SK-N-SH (cell line): ENCODE measurements around the gene DPYSL4. TPM values are rescaled to one million over a fixed set of nuclear protein-coding genes. Genes with fewer than 3 reads are reported as not detected.

ENCODE experiments used
- CTCF ChIA-PET: fragments of 300-600, 350-600 bp; formaldehyde crosslinking; extraction: SDS; loops from one replicate; lab custom pipeline; 2021; lab: Yijun Ruan, JAX
- POLR2A ChIA-PET: fragments of 350-600 bp; sonication (Branson Sonifier 250); formaldehyde crosslinking; extraction: SDS; loops from one replicate; lab custom pipeline; 2020; ENCODE audit warnings: antibody characterized with exemption, inconsistent platforms; lab: Yijun Ruan, JAX
- DNase-seq: peaks from one replicate; pipeline ENCODE4 v3.0.0; 2012
- H2AFZ ChIP-seq: fragments of 200-600 bp; sonication (generic); 2 replicates; pipeline ENCODE4 v1.8.1; 2016; ENCODE audit warnings: antibody characterized with exemption, mild to moderate bottlenecking, low read depth
- H3F3A ChIP-seq: fragments of 200-600 bp; sonication (generic); replicated peaks from 2 replicates; pipeline ENCODE3; 2016; ENCODE audit warnings: antibody characterized with exemption, mild to moderate bottlenecking; ENCODE audit not compliant: insufficient read depth
- H3K27ac ChIP-seq, 2 experiments: fragments of 200-500 bp in 1 of 2; fragments of 200-600 bp in 1 of 2; sonication (Bioruptor generic) in 1 of 2; sonication (generic), shearing (Covaris generic) in 1 of 2; 2 replicates each; pipeline versions ENCODE4 v1.5.1 to v1.6.1; 2014 to 2016; ENCODE audit warnings: low read depth in 2 of 2, inconsistent platforms in 1 of 2, low read length in 1 of 2, mild to moderate bottlenecking in 1 of 2, mixed read lengths in 1 of 2
- H3K27me3 ChIP-seq: fragments of 200-600 bp; sonication (generic), shearing (Covaris generic); 2 replicates; pipeline ENCODE4 v1.6.1; 2016; ENCODE audit warnings: mixed run types; ENCODE audit not compliant: insufficient read depth
- H3K36me3 ChIP-seq, 2 experiments: fragments of 200-500 bp in 1 of 2; fragments of 200-600 bp in 1 of 2; sonication (Bioruptor generic) in 1 of 2; sonication (generic) in 1 of 2; replicated peaks in 1 of 2; 2 replicates each; pipeline versions ENCODE3 to v1.5.1; 2014 to 2016; ENCODE audit warnings: low read length in 1 of 2, mild to moderate bottlenecking in 1 of 2; ENCODE audit not compliant: insufficient read depth in 2 of 2, control insufficient read depth in 1 of 2
- H3K4me1 ChIP-seq, 2 experiments: fragments of 200-500 bp in 1 of 2; fragments of 200-600 bp in 1 of 2; sonication (Bioruptor generic) in 1 of 2; sonication (generic), shearing (Covaris generic) in 1 of 2; 2 replicates each; pipeline versions ENCODE4 v1.5.1 to v1.6.1; 2014 to 2016; ENCODE audit warnings: low read depth in 1 of 2, low read length in 1 of 2, mixed run types in 1 of 2; ENCODE audit not compliant: insufficient read depth in 2 of 2, control insufficient read depth in 1 of 2
- H3K4me2 ChIP-seq: fragments of 200-600 bp; sonication (generic), shearing (Covaris generic); 2 replicates; pipeline ENCODE4 v1.6.1; 2017; ENCODE audit warnings: mixed run types
- H3K4me3 ChIP-seq, 2 experiments: fragments of 200-500 bp in 1 of 2; fragments of 200-600 bp in 1 of 2; sonication (Bioruptor generic) in 1 of 2; sonication (generic), shearing (Covaris generic) in 1 of 2; 2 replicates each; pipeline versions ENCODE4 v1.5.1 to v1.8.1; 2014 to 2016; ENCODE audit warnings: low read depth in 2 of 2, inconsistent platforms in 1 of 2, low read length in 1 of 2, mild to moderate bottlenecking in 1 of 2, mixed read lengths in 1 of 2, moderate library complexity in 1 of 2
- H3K79me2 ChIP-seq: fragments of 200-600 bp; sonication (generic); 2 replicates; pipeline ENCODE4 v1.8.1; 2017; ENCODE audit warnings: mild to moderate bottlenecking; ENCODE audit not compliant: insufficient read depth
- H3K9ac ChIP-seq: fragments of 200-600 bp; sonication (generic); 2 replicates; pipeline ENCODE4 v1.6.1; 2017; ENCODE audit warnings: mixed run types
- H3K9me2 ChIP-seq: fragments of 200-600 bp; sonication (generic); 2 replicates; pipeline ENCODE4 v1.6.1; 2017; ENCODE audit warnings: mixed run types
- H3K9me3 ChIP-seq: fragments of 200-600 bp; sonication (generic); 2 replicates; pipeline ENCODE4 v1.6.1; 2017; ENCODE audit warnings: mixed run types, mild to moderate bottlenecking, moderate library complexity
- H4K20me1 ChIP-seq: fragments of 200-600 bp; sonication (generic); 2 replicates; pipeline ENCODE4 v1.6.1; 2017; ENCODE audit warnings: mild to moderate bottlenecking, mixed run types; ENCODE audit not compliant: insufficient read depth
- FOSL2 ChIP-seq: IDR thresholded peaks from 2 replicates; pipeline ENCODE4 v1.4.0; 2012; ENCODE audit warnings: low read depth, mild to moderate bottlenecking, moderate library complexity, borderline replicate concordance
- FOXM1 ChIP-seq: IDR thresholded peaks from 2 replicates; pipeline ENCODE4 v1.4.0; 2012; ENCODE audit warnings: low read depth, mild to moderate bottlenecking
- MEF2A ChIP-seq: IDR thresholded peaks from 2 replicates; pipeline ENCODE4 v1.4.0; 2012; ENCODE audit warnings: low read depth, borderline replicate concordance
- NFIC ChIP-seq: IDR thresholded peaks from 2 replicates; pipeline ENCODE4 v1.4.0; 2012; ENCODE audit warnings: borderline replicate concordance
- NRF1 ChIP-seq: IDR thresholded peaks from 2 replicates; pipeline ENCODE4 v1.6.1; 2012; ENCODE audit warnings: low read depth, mild to moderate bottlenecking, low read length
- RAD21 ChIP-seq: IDR thresholded peaks from 2 replicates; pipeline ENCODE4 v1.6.1; 2012; ENCODE audit warnings: mild to moderate bottlenecking, low read length
- RCOR1 ChIP-seq: fragments of 150-350 bp; IDR thresholded peaks from 2 replicates; pipeline ENCODE4 v1.6.1; 2017; ENCODE audit warnings: antibody characterized with exemption, low read length
- REST ChIP-seq: IDR thresholded peaks from 2 replicates; pipeline ENCODE4 v1.6.1; 2012; ENCODE audit warnings: mild to moderate bottlenecking, low read depth, low read length, moderate library complexity
- RFX5 ChIP-seq: IDR thresholded peaks from 2 replicates; pipeline ENCODE4 v1.6.1; 2012; ENCODE audit warnings: mild to moderate bottlenecking, improper control_type of control experiment, low read length
- RXRA ChIP-seq: IDR thresholded peaks from 2 replicates; pipeline ENCODE4 v1.4.0; 2012; ENCODE audit warnings: low read depth, mild to moderate bottlenecking, borderline replicate concordance
- SMC3 ChIP-seq: IDR thresholded peaks from 2 replicates; pipeline ENCODE4 v1.6.1; 2012; ENCODE audit warnings: low read depth, low read length, improper control_type of control experiment
- TAF1 ChIP-seq: IDR thresholded peaks from 2 replicates; pipeline ENCODE4 v1.6.1; 2012; ENCODE audit warnings: low read depth, mild to moderate bottlenecking, low read length, moderate library complexity, borderline replicate concordance
- USF2 ChIP-seq: fragments of 150-350 bp; IDR thresholded peaks from 2 replicates; pipeline ENCODE4 v1.6.1; 2017; ENCODE audit warnings: antibody characterized with exemption, low read length, low read depth, borderline replicate concordance
- WGBS: methylation state at CpG from one replicate; pipeline ENCODE4 v1.1.6; 2017; ENCODE audit warnings: low lambda C conversion rate; 5-methylcytosine and 5-hydroxymethylcytosine counted together
- polyA plus RNA-seq, 3 experiments: library from polyadenylated mRNA; depleted of rRNA; stranded (reverse); fragments of >200 nt; gene quantifications; 2 replicates each; pipeline ENCODE4 v1.2.3, GENCODE V29; 2012

DPYSL4 gene
- polyA plus RNA-seq, 1 of the 3 experiments (the other 2 are of a cell fraction): 21.8 TPM

GRCh38 chr10:132249824-132250375 is 63.2 kb downstream of the DPYSL4 start:
- no peak for TF ChIP-seq REST
- no peak for TF ChIP-seq FOSL2
- no peak for TF ChIP-seq NRF1
- no peak for TF ChIP-seq RFX5
- TF ChIP-seq RCOR1: no peak
- TF ChIP-seq TAF1: no peak
- no peak for TF ChIP-seq RAD21
- TF ChIP-seq FOXM1: no peak
- TF ChIP-seq RXRA: no peak
- no peak for TF ChIP-seq USF2
- no peak for TF ChIP-seq SMC3
- no peak for TF ChIP-seq MEF2A
- TF ChIP-seq NFIC: no peak
- Histone ChIP-seq H3K4me2 (no peak overlapping the region), H3K9me3 (no peaks in the 10 kb centered on the region), H3K9ac (no peak overlapping the region), H3K9me2 (no peaks in the 10 kb centered on the region), H3K36me3 (no peaks in the 10 kb centered on the region), H3K27ac (no peak overlapping the region), H3K27me3 (no peaks in the 10 kb centered on the region), H4K20me1 (no peaks in the 10 kb centered on the region), H3F3A (no peaks in the 10 kb centered on the region), H3K79me2 (no peaks in the 10 kb centered on the region), H3K4me3 (no peak overlapping the region), H2AFZ (no peak overlapping the region), H3K4me1 (peaks cover 0 to 14% of the 10 kb centered on the region in 2 experiments; a peak in 1 of 4 replicates)
- DNase-seq: no peak
- ChIA-PET POLR2A (no interaction called here), CTCF (interaction anchor here (1.3 kb wide), 1 partner anchor 16 kb away, joined by 4 read pairs; no protein-coding TSS in a partner anchor)
- WGBS: 84% methylated on average over 12 of the region's 17 CpGs
